ENCODE data around the gene AMPD3. TPM values are rescaled to one million over a fixed set of nuclear protein-coding genes. Genes with fewer than 3 reads are reported as not detected.

The AMPD3 gene
- polyA plus RNA-seq, 3 donors = 5.6 to 8.1 (median 6.4) TPM

DNA sequence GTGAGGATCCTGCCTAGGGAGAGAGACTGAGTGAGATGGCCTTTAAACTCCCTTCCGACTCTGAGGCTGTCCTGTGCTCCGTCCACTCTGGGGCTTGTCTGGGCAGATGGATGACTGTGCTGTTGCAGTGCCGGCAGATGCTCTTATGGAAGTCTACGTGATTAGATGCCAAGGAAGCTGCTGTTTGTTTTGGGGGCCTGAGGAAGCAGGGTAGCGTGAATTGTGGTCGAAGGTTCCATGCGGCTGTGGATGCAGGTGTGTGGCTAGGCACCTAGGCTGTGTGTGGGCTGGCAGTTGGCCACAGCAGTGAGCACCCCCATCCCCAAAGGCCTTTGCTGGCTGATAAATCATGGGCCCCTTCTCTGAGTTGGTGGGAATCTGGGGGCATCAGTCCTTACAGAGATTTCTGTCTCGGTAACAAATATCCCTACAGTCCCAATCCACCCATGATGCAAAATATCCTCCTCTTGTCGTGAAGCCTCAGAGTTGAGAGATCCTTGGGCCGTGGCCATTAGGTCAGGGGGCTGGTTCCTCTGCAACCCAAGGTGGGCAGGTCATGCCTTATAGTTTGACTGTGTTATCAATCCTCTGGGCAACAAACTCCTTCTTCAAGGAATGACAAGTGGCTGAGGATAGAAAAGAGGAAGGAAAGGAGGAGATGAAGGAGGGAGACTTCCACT lies 31.2 kb downstream of the AMPD3 start:
- no peak for DNase-seq

GRCh38 chr11:10487002-10487647 lies 32.1 kb downstream of the AMPD3 start:
- no peak for DNase-seq

DNA sequence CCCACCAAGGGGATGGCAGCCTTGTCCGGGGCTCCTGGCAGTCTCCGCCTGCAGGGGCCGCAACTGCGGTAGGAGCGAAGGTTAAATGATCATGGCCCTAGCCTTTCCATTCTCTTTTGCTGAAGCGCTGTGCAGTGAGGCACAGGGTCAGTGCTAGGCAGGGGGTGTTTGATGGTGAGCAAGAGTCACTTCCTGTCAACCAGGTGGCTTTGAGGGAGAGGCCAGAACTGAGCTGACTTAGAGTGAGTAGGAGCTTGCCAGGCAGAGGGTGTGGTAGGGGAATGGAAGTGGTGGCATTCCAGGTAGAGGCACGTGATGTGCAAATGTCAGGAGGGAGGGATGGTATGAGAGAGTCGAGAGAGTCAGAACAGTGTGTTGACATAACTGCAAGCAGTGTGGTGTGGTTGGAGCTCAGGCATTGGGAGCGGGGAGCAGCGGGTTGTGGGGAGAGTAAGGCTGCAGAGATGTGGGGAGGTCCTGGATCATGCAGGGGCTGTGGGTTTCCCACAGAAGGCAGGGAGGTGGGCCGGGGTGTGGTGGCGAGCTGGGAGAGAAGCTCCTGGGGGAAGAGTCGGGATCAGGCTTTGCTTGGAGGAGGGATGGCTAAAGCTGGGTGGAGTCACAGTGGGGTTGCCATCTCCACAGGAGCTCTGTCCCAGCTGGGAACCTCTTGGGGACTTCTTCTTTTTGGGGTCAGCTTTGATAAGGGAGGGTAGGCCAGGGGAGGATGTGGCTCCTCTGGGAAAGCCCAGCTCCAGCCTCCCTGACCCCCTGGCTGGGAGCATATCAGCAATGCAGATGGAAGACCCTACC lies 33.3 kb downstream of the AMPD3 start:
- DNase-seq = no peak

GRCh38 chr11:10488934-10489691 lies 34.0 kb downstream of the AMPD3 start:
- DNase-seq = no peak

- no peak for DNase-seq
Measured at GRCh38 chr11:10490032-10490397, 35.0 kb downstream of the AMPD3 start.

- DNase-seq = peak; percentile 45
Measured at GRCh38 chr11:10490398-10491241, 35.6 kb downstream of the AMPD3 start.

GRCh38 chr11:10492084-10492483 lies 37.0 kb downstream of the AMPD3 start:
- DNase-seq = no peak

GRCh38 chr11:10493041-10493663 lies 38.1 kb downstream of the AMPD3 start:
- peak; percentile 19 for DNase-seq

GRCh38 chr11:10494636-10495463 lies 39.8 kb downstream of the AMPD3 start:
- DNase-seq = no peak

- DNase-seq = no peak
Measured at GRCh38 chr11:10495464-10495786, 40.4 kb downstream of the AMPD3 start.

DNA sequence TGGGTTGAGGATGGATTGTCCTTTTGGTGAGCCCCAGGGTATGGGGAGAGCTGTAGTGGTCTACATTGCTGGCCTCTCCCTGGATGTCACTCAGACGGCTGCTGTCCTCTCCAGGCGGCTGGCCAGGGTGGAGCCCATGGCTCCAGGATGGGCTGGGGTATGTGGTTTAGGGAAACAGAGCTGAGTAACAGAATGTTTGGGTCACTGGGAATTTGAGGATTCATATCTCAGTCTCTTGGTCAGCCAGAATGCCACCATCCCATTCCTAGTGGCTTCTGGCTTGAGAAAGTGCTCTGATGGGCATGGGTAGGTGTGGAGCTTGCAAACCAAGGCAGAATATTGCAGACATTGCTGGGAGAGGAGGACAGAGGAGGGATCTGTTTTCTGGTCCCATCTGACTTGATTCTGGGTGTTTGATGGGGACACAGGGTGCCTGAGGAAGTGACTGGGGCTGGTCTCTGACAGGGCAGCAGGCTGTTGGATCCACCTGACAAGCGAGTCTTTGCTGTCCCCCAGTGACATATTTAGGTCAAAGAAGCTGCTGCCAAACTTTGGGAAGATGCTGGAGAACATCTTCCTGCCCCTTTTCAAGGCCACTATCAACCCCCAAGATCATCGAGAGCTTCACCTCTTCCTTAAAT lies 41.4 kb downstream of the AMPD3 start:
- DNase-seq = no peak

GRCh38 chr11:10497371-10498021 lies 42.4 kb downstream of the AMPD3 start:
- peak; percentile 8 for DNase-seq

DNA sequence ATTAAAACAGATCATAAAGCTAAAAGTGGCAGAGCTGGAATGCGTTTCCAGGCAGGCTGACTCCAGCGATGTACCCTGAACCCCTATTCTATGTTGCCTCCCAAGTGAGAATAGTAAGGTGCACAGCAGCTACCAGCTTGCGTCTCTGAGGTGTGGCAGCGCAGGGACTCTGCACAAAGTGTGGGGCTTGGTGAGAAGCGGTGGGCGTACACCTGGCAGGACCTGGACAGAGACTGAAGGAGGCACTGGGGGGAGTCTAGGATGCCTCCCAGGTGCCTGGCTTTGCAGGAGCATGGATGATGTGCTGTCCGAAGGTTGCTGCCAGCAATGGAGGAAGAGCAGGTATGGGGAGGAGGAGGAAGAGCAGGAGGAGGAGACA lies 42.9 kb downstream of the AMPD3 start:
- DNase-seq = no peak

- DNase-seq = no peak
Measured at GRCh38 chr11:10498426-10499250, 43.6 kb downstream of the AMPD3 start.

GRCh38 chr11:10499452-10499851 lies 44.4 kb downstream of the AMPD3 start:
- DNase-seq = no peak

DNA sequence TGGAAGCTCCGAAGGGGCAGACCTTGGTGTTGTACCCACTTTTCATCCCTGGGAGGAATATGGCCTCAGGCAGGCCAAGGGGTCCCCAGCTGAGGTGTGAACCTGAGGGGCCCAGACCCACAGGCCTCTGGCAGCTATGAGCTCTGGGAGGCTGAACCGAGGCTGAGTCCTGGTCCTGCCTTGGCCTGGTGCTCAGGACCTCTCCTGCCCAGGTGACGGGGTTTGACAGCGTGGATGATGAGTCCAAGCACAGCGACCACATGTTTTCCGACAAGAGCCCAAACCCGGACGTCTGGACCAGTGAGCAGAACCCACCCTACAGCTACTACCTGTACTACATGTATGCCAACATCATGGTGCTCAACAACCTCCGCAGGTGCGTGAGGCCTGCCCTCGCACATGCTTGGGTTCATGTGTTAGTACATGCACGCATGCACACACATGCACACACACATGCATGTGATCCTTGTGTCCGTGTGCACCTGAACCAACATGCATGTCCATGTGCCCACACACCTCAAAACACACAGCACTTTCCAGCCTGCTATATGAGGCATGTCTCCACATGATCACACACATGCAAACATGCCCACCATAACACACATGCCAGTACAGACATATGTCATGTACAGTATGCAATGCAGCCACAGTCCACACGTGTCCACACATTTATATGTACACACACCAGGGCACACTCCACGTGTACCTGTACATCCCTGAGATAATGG lies 45.0 kb downstream of the AMPD3 start:
- DNase-seq = no peak
